Upper lobe of left lung (tissue), 4 donors: ENCODE measurements around the gene HIVEP2.

Source experiments
- CTCF ChIP-seq, 6 experiments: fragments of 450-650 bp in 4 of 6; fragments of 200-600 bp in 2 of 6; sonication (generic) in 2 of 6; IDR thresholded peaks; one replicate each; pipeline ENCODE4 v1.5.1; 2016 to 2019; ENCODE audit warnings: antibody characterized with exemption in 6 of 6
- POLR2A ChIP-seq, 4 donors: fragments of 450-650 bp; IDR thresholded peaks; one replicate each; pipeline ENCODE4 v1.5.1; 2016 to 2017; ENCODE audit warnings: antibody characterized with exemption in 4 of 4, mild to moderate bottlenecking in 2 of 4
- POLR2AphosphoS5 ChIP-seq, 2 donors: sonication (generic); formaldehyde crosslinking; IDR thresholded peaks; one replicate each; pipeline ENCODE4 v1.5.1; 2017; ENCODE audit warnings: antibody characterized with exemption in 2 of 2

GRCh38 chr6:142803032-142803431, 141.9 kb downstream of the HIVEP2 start:
- TF ChIP-seq CTCF (IDR thresholded peaks at IDR 0.05) (no peak), POLR2A (IDR thresholded peaks at IDR 0.05) (no peak), POLR2AphosphoS5 (IDR thresholded peaks at IDR 0.05) (no peak)
